H1 (cell line): Measurements from ENCODE around the gene SERPINE3.

Experiments
- CEBPB ChIP-seq: IDR thresholded peaks from 2 replicates; pipeline ENCODE4 v1.6.1; 2012; ENCODE audit warnings: low read depth, low read length
- EGR1 ChIP-seq: IDR thresholded peaks from 2 replicates; pipeline ENCODE4 v1.6.1; 2011; ENCODE audit warnings: low read depth, low read length, borderline replicate concordance
- JUN ChIP-seq: IDR thresholded peaks from 2 replicates; pipeline ENCODE4 v1.6.1; 2011; ENCODE audit warnings: low read depth, mild to moderate bottlenecking, improper control_type of control experiment, low read length
- POLR2AphosphoS5 ChIP-seq: IDR thresholded peaks from 2 replicates; pipeline ENCODE4 v1.6.1; 2011; ENCODE audit warnings: low read depth, low read length
- SIN3A ChIP-seq, 2 experiments: IDR thresholded peaks in 1 of 2; conservative IDR thresholded peaks in 1 of 2; 2 replicates each; pipeline ENCODE4 v1.6.1; 2011 to 2012; ENCODE audit warnings: low read length in 2 of 2, improper control_type of control experiment in 1 of 2, low read depth in 1 of 2, mild to moderate bottlenecking in 1 of 2
- TAF7 ChIP-seq: optimal IDR thresholded peaks from 2 replicates; pipeline ENCODE3; 2011; ENCODE audit warnings: low read depth, mild to moderate bottlenecking, inconsistent platforms, low read length, moderate library complexity, borderline replicate concordance
- TF ChIP-seq, protein P1 (sequence below), 3 experiments: IDR thresholded peaks; 1 replicate in 2 of 3; 2 replicates in 1 of 3; pipeline versions ENCODE4 v1.5.1 to v1.6.1; 2011; ENCODE audit warnings: low read length in 3 of 3, mild to moderate bottlenecking in 3 of 3, inconsistent platforms in 2 of 3, low read depth in 1 of 3, moderate library complexity in 1 of 3; ENCODE audit not compliant: insufficient read depth in 1 of 3; ENCODE audit errors: control extremely low read depth in 1 of 3

DNA sequence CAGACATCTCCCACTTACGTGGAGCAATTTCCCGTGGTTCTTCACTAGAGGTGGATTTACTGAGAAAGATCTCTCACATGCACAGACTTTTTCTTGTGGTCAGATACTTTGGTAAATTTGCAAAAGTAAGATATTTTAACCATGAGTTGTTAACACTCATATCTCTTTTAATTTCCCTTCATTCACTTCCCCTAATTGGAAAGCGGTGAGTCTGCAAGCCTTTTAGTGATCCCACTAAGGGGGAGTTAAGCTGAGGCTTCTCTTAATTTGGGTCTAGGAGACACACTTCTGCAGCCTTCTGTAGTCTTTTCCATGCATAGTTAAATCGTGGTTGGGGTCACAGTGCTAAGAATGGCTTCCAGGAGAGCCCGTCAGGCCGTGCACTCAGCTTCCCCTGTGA is 30.7 kb upstream of the SERPINE3 start:
- TF ChIP-seq SIN3A (conservative IDR thresholded peaks at IDR 0.05 in 1 of 2, IDR thresholded peaks at IDR 0.05 in 1 of 2; ENCODE audit: low read depth in 1 of 2, low read length in 2 of 2) (no peak), JUN (no peak), CEBPB (no peak), POLR2AphosphoS5 (no peak), EGR1 (no peak), TAF7 (no peak)
- TF ChIP-seq, protein P1, sequence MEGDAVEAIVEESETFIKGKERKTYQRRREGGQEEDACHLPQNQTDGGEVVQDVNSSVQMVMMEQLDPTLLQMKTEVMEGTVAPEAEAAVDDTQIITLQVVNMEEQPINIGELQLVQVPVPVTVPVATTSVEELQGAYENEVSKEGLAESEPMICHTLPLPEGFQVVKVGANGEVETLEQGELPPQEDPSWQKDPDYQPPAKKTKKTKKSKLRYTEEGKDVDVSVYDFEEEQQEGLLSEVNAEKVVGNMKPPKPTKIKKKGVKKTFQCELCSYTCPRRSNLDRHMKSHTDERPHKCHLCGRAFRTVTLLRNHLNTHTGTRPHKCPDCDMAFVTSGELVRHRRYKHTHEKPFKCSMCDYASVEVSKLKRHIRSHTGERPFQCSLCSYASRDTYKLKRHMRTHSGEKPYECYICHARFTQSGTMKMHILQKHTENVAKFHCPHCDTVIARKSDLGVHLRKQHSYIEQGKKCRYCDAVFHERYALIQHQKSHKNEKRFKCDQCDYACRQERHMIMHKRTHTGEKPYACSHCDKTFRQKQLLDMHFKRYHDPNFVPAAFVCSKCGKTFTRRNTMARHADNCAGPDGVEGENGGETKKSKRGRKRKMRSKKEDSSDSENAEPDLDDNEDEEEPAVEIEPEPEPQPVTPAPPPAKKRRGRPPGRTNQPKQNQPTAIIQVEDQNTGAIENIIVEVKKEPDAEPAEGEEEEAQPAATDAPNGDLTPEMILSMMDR (IDR thresholded peaks at IDR 0.05; ENCODE audit: control extremely low read depth in 1 of 3, insufficient read depth in 1 of 3, low read depth in 1 of 3, low read length in 3 of 3), result no peak
